K562 (cell line): ENCODE results near the gene CFAP58. TPM values are rescaled to one million over a fixed set of nuclear protein-coding genes. Genes with fewer than 3 reads are reported as not detected.

ENCODE experiments used
- ATAC-seq: fragments of 200-7000 bp; cut with Tn5 transposase; 3 replicates; pipeline ENCODE4 v1.9.1; 2020; ENCODE audit warnings: moderate library complexity
- BruUV-seq: library from RNA; stranded (reverse); fragments of 400-500 nt; replicated peaks from 2 replicates; lab custom pipeline; 2021; lab: Mats Ljungman, UMichigan
- CTCF ChIA-PET: fragments of 300-600 bp; formaldehyde crosslinking; extraction: SDS; loops from one replicate; lab custom pipeline; 2021; ENCODE audit warnings: low intra/inter-chr PET ratio; lab: Yijun Ruan, JAX
- POLR2A ChIA-PET: fragments of 300-600, 350-650 bp; sonication (Branson Sonifier 250); formaldehyde crosslinking; extraction: SDS; loops from one replicate; lab custom pipeline; 2021; ENCODE audit warnings: antibody characterized with exemption, inconsistent platforms; lab: Yijun Ruan, JAX
- DNase-seq, 4 experiments: peaks; one replicate each; pipeline versions ENCODE4 v3.0.0 to v3.0.0-alpha.2; 2011 to 2018; ENCODE audit warnings: low spot score in 3 of 4, mixed read lengths in 3 of 4; ENCODE audit errors: extremely low read depth in 1 of 4
- FAIRE-seq: peaks from 2 replicates; lab custom pipeline; 2011; peaks lifted over from hg19 to GRCh38; lab: Jason Lieb, UNC
- H2AFZ ChIP-seq: 2 replicates; pipeline ENCODE4 v1.6.0; 2011; ENCODE audit warnings: low read depth, low read length, control low read depth, inconsistent platforms
- H3K27ac ChIP-seq: fragments of 200-600 bp; 3 replicates; pipeline ENCODE4 v1.8.0; 2011; ENCODE audit warnings: low read depth, mild to moderate bottlenecking, control low read depth, inconsistent platforms, low read length, moderate library complexity, mixed read lengths; ENCODE audit errors: extremely low read depth
- H3K27me3 ChIP-seq, 2 experiments: fragments of 300-600 bp in 1 of 2; 2 replicates in 1 of 2; 3 replicates in 1 of 2; pipeline versions ENCODE4 v1.6.0 to v1.8.0; 2011; ENCODE audit warnings: inconsistent platforms in 2 of 2, low read length in 2 of 2, mild to moderate bottlenecking in 1 of 2, mixed read lengths in 1 of 2, moderate library complexity in 1 of 2; ENCODE audit not compliant: control insufficient read depth in 2 of 2, insufficient read depth in 2 of 2
- H3K36me3 ChIP-seq: fragments of 300-600 bp; 3 replicates; pipeline ENCODE4 v1.8.0; 2011; ENCODE audit warnings: mild to moderate bottlenecking, low read length, inconsistent platforms; ENCODE audit not compliant: control insufficient read depth, insufficient read depth
- H3K4me1 ChIP-seq, 2 experiments: fragments of 200-600 bp in 1 of 2; replicated peaks in 1 of 2; 2 replicates in 1 of 2; 3 replicates in 1 of 2; pipeline versions ENCODE4 v1.5.1 to v1.8.0; 2011; ENCODE audit warnings: inconsistent platforms in 2 of 2, low read length in 2 of 2, mild to moderate bottlenecking in 1 of 2, mixed read lengths in 1 of 2, moderate library complexity in 1 of 2; ENCODE audit not compliant: control insufficient read depth in 2 of 2, insufficient read depth in 2 of 2
- H3K4me2 ChIP-seq: 2 replicates; pipeline ENCODE4 v1.6.1; 2011; ENCODE audit warnings: low read length, control low read depth, inconsistent platforms, mixed read lengths; ENCODE audit not compliant: insufficient read depth
- H3K4me3 ChIP-seq: fragments of 200-600 bp; sonication (generic), shearing (Covaris generic); 2 replicates; pipeline ENCODE4 v1.5.1; 2016; ENCODE audit warnings: control low read depth, inconsistent platforms
- H3K79me2 ChIP-seq: fragments of 200-600 bp; 3 replicates; pipeline ENCODE4 v1.8.0; 2011; ENCODE audit warnings: low read length, inconsistent platforms; ENCODE audit not compliant: control insufficient read depth, insufficient read depth
- H3K9ac ChIP-seq, 2 experiments: 2 replicates each; pipeline versions ENCODE4 v1.6.0 to v1.6.1; 2011; ENCODE audit warnings: low read depth in 2 of 2, low read length in 2 of 2, control low read depth in 1 of 2, inconsistent platforms in 1 of 2, mild to moderate bottlenecking in 1 of 2, mixed read lengths in 1 of 2; ENCODE audit not compliant: insufficient read depth in 1 of 2
- H3K9me1 ChIP-seq: one replicate; pipeline ENCODE4 v1.6.0; 2011; ENCODE audit warnings: inconsistent platforms, mild to moderate bottlenecking, low read length, moderate library complexity; ENCODE audit not compliant: control insufficient read depth, insufficient read depth
- H3K9me3 ChIP-seq: replicated peaks from 2 replicates; pipeline ENCODE4 v1.5.1; 2011; ENCODE audit warnings: low read depth, low read length, inconsistent platforms; ENCODE audit not compliant: control insufficient read depth, insufficient read depth
- H4K20me1 ChIP-seq: replicated peaks from 2 replicates; pipeline ENCODE4 v1.6.1; 2011; ENCODE audit warnings: low read length, inconsistent platforms, mixed read lengths; ENCODE audit not compliant: control insufficient read depth, insufficient read depth
- ATF6 ChIP-seq: sonication (generic); formaldehyde crosslinking; IDR thresholded peaks from 2 replicates; pipeline ENCODE4 v1.4.0; 2020; ENCODE audit warnings: mild to moderate bottlenecking, missing genetic modification reagents
- ESRRA ChIP-seq: fragments of 450-650 bp; IDR thresholded peaks from 2 replicates; pipeline ENCODE4 v1.6.1; 2014; ENCODE audit warnings: low read depth, mild to moderate bottlenecking, moderate library complexity, borderline replicate concordance
- GABPB1 ChIP-seq: sonication (generic); formaldehyde crosslinking; IDR thresholded peaks from 2 replicates; pipeline ENCODE4 v1.8.0; 2022; ENCODE audit warnings: mild to moderate bottlenecking, missing genetic modification reagents
- NFE2 ChIP-seq: IDR thresholded peaks from 2 replicates; pipeline ENCODE4 v1.6.1; 2014; ENCODE audit warnings: antibody characterized with exemption, low read depth
- PHTF2 ChIP-seq: fragments of 250-450 bp; sonication (Bioruptor Pico); IDR thresholded peaks from 2 replicates; pipeline ENCODE4 v1.5.0; 2021; ENCODE audit warnings: mild to moderate bottlenecking
- SUPT5H ChIP-seq: fragments of 450-650 bp; IDR thresholded peaks from 2 replicates; pipeline ENCODE4 v1.6.1; 2016
- ZNF212 ChIP-seq: fragments of 450-650 bp; formaldehyde crosslinking; IDR thresholded peaks from 2 replicates; pipeline ENCODE4 v1.4.0; 2020; ENCODE audit warnings: mild to moderate bottlenecking
- ZNF280B ChIP-seq: fragments of 250-450 bp; sonication (Bioruptor Pico); IDR thresholded peaks from 2 replicates; pipeline ENCODE4 v1.5.1; 2021; ENCODE audit warnings: mild to moderate bottlenecking
- ZNF695 ChIP-seq: fragments of 450-650 bp; formaldehyde crosslinking; IDR thresholded peaks from 2 replicates; pipeline ENCODE4 v1.4.0; 2020; ENCODE audit warnings: mild to moderate bottlenecking, moderate library complexity
- WGBS: fragments of 100-300 bp; shearing (Covaris generic); methylation state at CpG from one replicate; pipeline ENCODE4 v1.1.6; 2016; ENCODE audit warnings: low coverage, mixed read lengths; ENCODE audit not compliant: insufficient coverage; ENCODE audit errors: missing lambda C conversion rate; 5-methylcytosine and 5-hydroxymethylcytosine counted together
- in situ Hi-C: fragments of 300-500 bp; cut with MboI; formaldehyde crosslinking; loops from 4 replicates; pipeline ENCODE4 v1.15.0; 2018; ENCODE audit warnings: inconsistent platforms, mixed read lengths
- intact Hi-C: fragments of 100-400 bp; cut with micrococcal nuclease; formaldehyde crosslinking; loops from 2 replicates; pipeline ENCODE4 v1.14.2; 2022
- polyA plus RNA-seq, 8 experiments: library from polyadenylated mRNA; depleted of rRNA in 4 of 8; stranded (reverse) in 5 of 8; unstranded in 3 of 8; fragments of >200 nt; fragmentation: Nextera tagmentation in 2 of 8; fragmentation: Illumina TruSeq in 1 of 8; extraction: Ambion mirVana in 2 of 8; extraction: Trizol in 1 of 8; gene quantifications; 2 replicates each; pipeline versions ENCODE4 v1.2.1 to v1.2.3, GENCODE V29; 2011 to 2014; ENCODE audit warnings: inconsistent platforms in 1 of 8, missing spikeins in 1 of 8
- total RNA-seq, 7 experiments: library from RNA; depleted of rRNA in 6 of 7; stranded (reverse); fragments of >200 nt in 6 of 7; fragmentation: Illumina TruSeq in 2 of 7; extraction: Trizol in 2 of 7; gene quantifications; 2 replicates each; pipeline versions ENCODE4 v1.2.1 to v1.2.3, GENCODE V29; 2011 to 2021; ENCODE audit warnings: low replicate concordance in 1 of 7
- TF ChIP-seq, protein P1 (sequence below): fragments of 450-650 bp; conservative IDR thresholded peaks from 2 replicates; pipeline ENCODE4 v1.6.1; 2016; ENCODE audit warnings: missing genetic modification characterization, low read depth, mild to moderate bottlenecking, missing compliant biosample characterization, moderate library complexity
- TF ChIP-seq, protein P2 (sequence below): sonication (generic); formaldehyde crosslinking; IDR thresholded peaks from 2 replicates; pipeline ENCODE4 v1.8.1; 2023; ENCODE audit warnings: mild to moderate bottlenecking, missing genetic modification reagents
- TF ChIP-seq, protein P3 (sequence below): fragments of 450-650 bp; formaldehyde crosslinking; IDR thresholded peaks from 2 replicates; pipeline ENCODE4 v1.4.0; 2020; ENCODE audit warnings: mild to moderate bottlenecking, moderate library complexity

The CFAP58 gene
- total and polyA plus RNA-seq, 9 of the 15 experiments (the other 6 are each of a cell fraction or from before 2014, with no cell fraction given), result 0.08 to 2.0 (median 0.71) TPM

- TF ChIP-seq ATF6 (CRISPR knock-in tag), result no peak
Measured at GRCh38 chr10:104472505-104472904, 118.9 kb downstream of the CFAP58 start (continued).

GRCh38 chr10:104472957-104473745, 119.5 kb downstream of the CFAP58 start:
- no peaks in the 10 kb centered on the region for H3K4me1 ChIP-seq
- no peaks in the 10 kb centered on the region for H4K20me1 ChIP-seq
- no peaks in the 10 kb centered on the region for H3K9me1 ChIP-seq
- ChIA-PET CTCF (no interaction called here), POLR2A (no interaction called here)
- H3K36me3 ChIP-seq, result no peaks in the 10 kb centered on the region
- H3K4me3 ChIP-seq, result no peak overlapping the region
- no peak overlapping the region for H3K9ac ChIP-seq
- H3K27ac ChIP-seq, result no peak overlapping the region
- in situ Hi-C loops, result no loop called here
- FAIRE-seq (no peak), ATAC-seq (no peak), DNase-seq (peak in 1 of 4 experiments; percentile 6)
- H3K27me3 ChIP-seq, result no peaks in the 10 kb centered on the region
- WGBS, result 0% methylated on average over 2 of the region's 2 CpGs
- H3K9me3 ChIP-seq, result no peaks in the 10 kb centered on the region
- H3K4me2 ChIP-seq, result no peak overlapping the region
- no TSS peak for BruUV-seq
- intact Hi-C loops, result no loop called here
- no peaks in the 10 kb centered on the region for H3K79me2 ChIP-seq
- H2AFZ ChIP-seq, result no peak overlapping the region
- TF ChIP-seq PHTF2 (CRISPR knock-in tag) (no peak), SUPT5H (no peak), ZNF212 (CRISPR knock-in tag) (no peak), ESRRA (no peak), ZNF280B (CRISPR knock-in tag) (no peak), NFE2 (no peak), ZNF695 (CRISPR knock-in tag) (no peak), GABPB1 (CRISPR knock-in tag) (no peak)
- TF ChIP-seq, protein P1, sequence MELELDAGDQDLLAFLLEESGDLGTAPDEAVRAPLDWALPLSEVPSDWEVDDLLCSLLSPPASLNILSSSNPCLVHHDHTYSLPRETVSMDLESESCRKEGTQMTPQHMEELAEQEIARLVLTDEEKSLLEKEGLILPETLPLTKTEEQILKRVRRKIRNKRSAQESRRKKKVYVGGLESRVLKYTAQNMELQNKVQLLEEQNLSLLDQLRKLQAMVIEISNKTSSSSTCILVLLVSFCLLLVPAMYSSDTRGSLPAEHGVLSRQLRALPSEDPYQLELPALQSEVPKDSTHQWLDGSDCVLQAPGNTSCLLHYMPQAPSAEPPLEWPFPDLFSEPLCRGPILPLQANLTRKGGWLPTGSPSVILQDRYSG, result no peak
- TF ChIP-seq, protein P2, sequence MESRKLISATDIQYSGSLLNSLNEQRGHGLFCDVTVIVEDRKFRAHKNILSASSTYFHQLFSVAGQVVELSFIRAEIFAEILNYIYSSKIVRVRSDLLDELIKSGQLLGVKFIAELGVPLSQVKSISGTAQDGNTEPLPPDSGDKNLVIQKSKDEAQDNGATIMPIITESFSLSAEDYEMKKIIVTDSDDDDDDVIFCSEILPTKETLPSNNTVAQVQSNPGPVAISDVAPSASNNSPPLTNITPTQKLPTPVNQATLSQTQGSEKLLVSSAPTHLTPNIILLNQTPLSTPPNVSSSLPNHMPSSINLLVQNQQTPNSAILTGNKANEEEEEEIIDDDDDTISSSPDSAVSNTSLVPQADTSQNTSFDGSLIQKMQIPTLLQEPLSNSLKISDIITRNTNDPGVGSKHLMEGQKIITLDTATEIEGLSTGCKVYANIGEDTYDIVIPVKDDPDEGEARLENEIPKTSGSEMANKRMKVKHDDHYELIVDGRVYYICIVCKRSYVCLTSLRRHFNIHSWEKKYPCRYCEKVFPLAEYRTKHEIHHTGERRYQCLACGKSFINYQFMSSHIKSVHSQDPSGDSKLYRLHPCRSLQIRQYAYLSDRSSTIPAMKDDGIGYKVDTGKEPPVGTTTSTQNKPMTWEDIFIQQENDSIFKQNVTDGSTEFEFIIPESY, result no peak
- TF ChIP-seq, protein P3, sequence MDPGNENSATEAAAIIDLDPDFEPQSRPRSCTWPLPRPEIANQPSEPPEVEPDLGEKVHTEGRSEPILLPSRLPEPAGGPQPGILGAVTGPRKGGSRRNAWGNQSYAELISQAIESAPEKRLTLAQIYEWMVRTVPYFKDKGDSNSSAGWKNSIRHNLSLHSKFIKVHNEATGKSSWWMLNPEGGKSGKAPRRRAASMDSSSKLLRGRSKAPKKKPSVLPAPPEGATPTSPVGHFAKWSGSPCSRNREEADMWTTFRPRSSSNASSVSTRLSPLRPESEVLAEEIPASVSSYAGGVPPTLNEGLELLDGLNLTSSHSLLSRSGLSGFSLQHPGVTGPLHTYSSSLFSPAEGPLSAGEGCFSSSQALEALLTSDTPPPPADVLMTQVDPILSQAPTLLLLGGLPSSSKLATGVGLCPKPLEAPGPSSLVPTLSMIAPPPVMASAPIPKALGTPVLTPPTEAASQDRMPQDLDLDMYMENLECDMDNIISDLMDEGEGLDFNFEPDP (CRISPR knock-in tag), result no peak
